Hematopoietic multipotent progenitor cell treated with erythropoietin and hydrocortisone succinate and interleukin-3 and kit ligand, for 4 days (in vitro differentiated cells): ENCODE data around the gene GALNT13.
A peak's percentile ranks its signal among the peaks of the same experiment; 100 is the strongest.
"Not testable (repeated sequence)": the region's sequence is repeated elsewhere in the genome, so short reads cannot be mapped to it uniquely, and the experiment has no call there.

Source experiments
- DNase-seq: peaks from one replicate; pipeline ENCODE4 v3.0.0-alpha.2; 2015

GALNT13 gene

GRCh38 chr2:154437104-154437503, 565.4 kb downstream of the GALNT13 start:
- DNase-seq, result peak; percentile 32

- DNase-seq, result peak; percentile 26
These were observed 567.4 kb downstream of the GALNT13 start for GRCh38 chr2:154439156-154439555.

GRCh38 chr2:154443919-154444318, 572.2 kb downstream of the GALNT13 start:
- DNase-seq, result no peak

- DNase-seq, result no peak
These were observed 574.6 kb downstream of the GALNT13 start for GRCh38 chr2:154446324-154446723.

- no peak for DNase-seq
These were observed 576.2 kb downstream of the GALNT13 start for GRCh38 chr2:154447727-154448418.

- DNase-seq, result no peak
These were observed 578.4 kb downstream of the GALNT13 start for GRCh38 chr2:154449951-154450658.

- DNase-seq, result no peak
These were observed 580.7 kb downstream of the GALNT13 start for GRCh38 chr2:154452471-154452870.

GRCh38 chr2:154452906-154453493, 581.3 kb downstream of the GALNT13 start:
- peak; percentile 77 for DNase-seq

- no peak for DNase-seq
These were observed 583.4 kb downstream of the GALNT13 start for GRCh38 chr2:154455166-154455565.

GRCh38 chr2:154455866-154456265, 584.1 kb downstream of the GALNT13 start:
- DNase-seq, result peak; percentile 46

GRCh38 chr2:154457286-154457685, 585.6 kb downstream of the GALNT13 start:
- no peak for DNase-seq

- DNase-seq, result no peak
These were observed 587.6 kb downstream of the GALNT13 start for GRCh38 chr2:154459286-154459685.

GRCh38 chr2:154462634-154463033, 590.9 kb downstream of the GALNT13 start:
- no peak for DNase-seq

- no peak for DNase-seq
These were observed 594.5 kb downstream of the GALNT13 start for GRCh38 chr2:154466226-154466625.

GRCh38 chr2:154470376-154470775, 598.7 kb downstream of the GALNT13 start:
- no peak for DNase-seq

- not testable (repeated sequence) for DNase-seq
These were observed 599.8 kb downstream of the GALNT13 start for GRCh38 chr2:154471492-154471891.

- DNase-seq, result no peak
These were observed 605.6 kb downstream of the GALNT13 start for GRCh38 chr2:154477319-154477718.

- DNase-seq, result peak; percentile 2
These were observed 608.8 kb downstream of the GALNT13 start for GRCh38 chr2:154480521-154480920.

GRCh38 chr2:154481336-154481735, 609.6 kb downstream of the GALNT13 start:
- DNase-seq, result no peak

- no peak for DNase-seq
These were observed 612.8 kb downstream of the GALNT13 start for GRCh38 chr2:154484338-154485099.

GRCh38 chr2:154488801-154489200, 617.1 kb downstream of the GALNT13 start:
- DNase-seq, result no peak

- no peak for DNase-seq
These were observed 617.6 kb downstream of the GALNT13 start for GRCh38 chr2:154489266-154489858.

- DNase-seq, result no peak
These were observed 618.8 kb downstream of the GALNT13 start for GRCh38 chr2:154490530-154490929.
